Breast epithelium (tissue), 3 donors: ENCODE data around the gene HDAC4.

ENCODE experiments used
- POLR2AphosphoS5 ChIP-seq, 3 donors: sonication (generic); formaldehyde crosslinking; IDR thresholded peaks; one replicate each; pipeline ENCODE4 v1.6.1; 2017; ENCODE audit warnings: antibody characterized with exemption in 3 of 3
- TF ChIP-seq, protein P1 (sequence below), 3 donors: fragments of 450-650 bp; IDR thresholded peaks; one replicate each; pipeline ENCODE4 v1.5.1; 2016 to 2017; ENCODE audit warnings: antibody characterized with exemption in 3 of 3, mild to moderate bottlenecking in 3 of 3, moderate library complexity in 3 of 3

DNA sequence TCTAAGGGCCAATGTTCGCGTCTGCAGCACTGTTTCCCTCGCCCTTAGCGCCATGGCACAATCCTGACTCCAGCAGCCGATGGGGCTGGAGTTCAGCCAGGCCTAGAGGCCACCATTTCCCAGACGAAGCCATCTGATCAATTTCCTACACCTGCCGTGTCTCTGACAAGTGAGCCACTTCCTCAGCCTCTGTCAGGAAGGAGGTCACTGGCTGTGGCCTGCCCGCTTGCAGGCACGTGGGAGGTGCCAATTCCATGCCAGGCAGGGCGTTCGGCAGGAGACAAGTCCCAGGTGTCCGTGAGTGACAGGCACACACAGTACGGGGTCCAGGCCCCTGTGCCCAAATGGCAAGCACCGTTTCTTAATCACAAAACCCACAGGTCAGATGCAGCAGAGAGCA lies 318.4 kb downstream of the HDAC4 start:
- TF ChIP-seq, protein P1, sequence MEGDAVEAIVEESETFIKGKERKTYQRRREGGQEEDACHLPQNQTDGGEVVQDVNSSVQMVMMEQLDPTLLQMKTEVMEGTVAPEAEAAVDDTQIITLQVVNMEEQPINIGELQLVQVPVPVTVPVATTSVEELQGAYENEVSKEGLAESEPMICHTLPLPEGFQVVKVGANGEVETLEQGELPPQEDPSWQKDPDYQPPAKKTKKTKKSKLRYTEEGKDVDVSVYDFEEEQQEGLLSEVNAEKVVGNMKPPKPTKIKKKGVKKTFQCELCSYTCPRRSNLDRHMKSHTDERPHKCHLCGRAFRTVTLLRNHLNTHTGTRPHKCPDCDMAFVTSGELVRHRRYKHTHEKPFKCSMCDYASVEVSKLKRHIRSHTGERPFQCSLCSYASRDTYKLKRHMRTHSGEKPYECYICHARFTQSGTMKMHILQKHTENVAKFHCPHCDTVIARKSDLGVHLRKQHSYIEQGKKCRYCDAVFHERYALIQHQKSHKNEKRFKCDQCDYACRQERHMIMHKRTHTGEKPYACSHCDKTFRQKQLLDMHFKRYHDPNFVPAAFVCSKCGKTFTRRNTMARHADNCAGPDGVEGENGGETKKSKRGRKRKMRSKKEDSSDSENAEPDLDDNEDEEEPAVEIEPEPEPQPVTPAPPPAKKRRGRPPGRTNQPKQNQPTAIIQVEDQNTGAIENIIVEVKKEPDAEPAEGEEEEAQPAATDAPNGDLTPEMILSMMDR (IDR thresholded peaks at IDR 0.05) = no peak
- no peak for TF ChIP-seq POLR2AphosphoS5 (IDR thresholded peaks at IDR 0.05)
